ENCODE measurements around the gene GRID2.

- no peak for TF ChIP-seq CTCF (conservative IDR thresholded peaks at IDR 0.05; ENCODE audit: low read depth, low read length)
- TF ChIP-seq POLR2A (IDR thresholded peaks at IDR 0.05; ENCODE audit: low read depth, low read length): no peak
- TF ChIP-seq RFX5 (IDR thresholded peaks at IDR 0.05; ENCODE audit: low read depth, low read length): no peak
- TF ChIP-seq RAD21 (IDR thresholded peaks at IDR 0.05; ENCODE audit: low read length): no peak
- TF ChIP-seq NFE2L2 (IDR thresholded peaks at IDR 0.05; ENCODE audit: low read depth, low read length): peak; percentile 64
- no peak for TF ChIP-seq BHLHE40 (IDR thresholded peaks at IDR 0.05; ENCODE audit: low read depth, low read length)
- TF ChIP-seq ELK1 (IDR thresholded peaks at IDR 0.05; ENCODE audit: borderline replicate concordance, low read depth, low read length): no peak
- TF ChIP-seq CHD1 (IDR thresholded peaks at IDR 0.05; ENCODE audit: low read depth, low read length): no peak
- no peak for TF ChIP-seq SMC3 (IDR thresholded peaks at IDR 0.05; ENCODE audit: low read depth, low read length)
Observed at GRCh38 chr4:93605163-93605562, 1301.4 kb downstream of the GRID2 start.
